HCT116 (cell line): ENCODE measurements around the gene PRRT2. TPM values are rescaled to one million over a fixed set of nuclear protein-coding genes. Genes with fewer than 3 reads are reported as not detected.

ENCODE experiments used
- ATAC-seq: fragments of 200-7000 bp; cut with Tn5 transposase; 2 replicates; pipeline ENCODE4 v1.9.1; 2020; ENCODE audit warnings: mild to moderate bottlenecking, moderate library complexity
- BruUV-seq: library from RNA; stranded (reverse); fragments of 400-500 nt; replicated peaks from 2 replicates; lab custom pipeline; 2021; lab: Mats Ljungman, UMichigan
- CTCF ChIA-PET: fragments of 300-600 bp; sonication (Branson Sonifier 250); formaldehyde crosslinking; loops from one replicate; lab custom pipeline; 2021; ENCODE audit warnings: antibody characterized with exemption; lab: Charles Lee
- POLR2A ChIA-PET: fragments of 300-600, 350-600 bp; sonication (Branson Sonifier 250); formaldehyde crosslinking; loops from one replicate; lab custom pipeline; 2021; ENCODE audit warnings: antibody characterized with exemption; lab: Charles Lee
- RAD21 ChIA-PET, 2 experiments: fragments of 300-600 bp; sonication (Branson Sonifier 250); formaldehyde crosslinking; loops; one replicate each; lab custom pipeline; 2023; ENCODE audit warnings: low total read pairs in 2 of 2; ENCODE audit not compliant: uncharacterized antibody in 2 of 2, unreplicated experiment in 2 of 2, low non-redundant PET in 1 of 2; lab: Charles Lee
- DNase-seq: peaks from one replicate; pipeline ENCODE4 v3.0.0-alpha.2; 2010; ENCODE audit warnings: low read depth, low spot score
- H2AFZ ChIP-seq: fragments of 200-600 bp; shearing (Covaris generic), sonication (generic); 2 replicates; pipeline ENCODE4 v1.6.1; 2017; ENCODE audit warnings: low read depth, mixed run types, mixed read lengths, antibody characterized with exemption, low read length; ENCODE audit not compliant: poor library complexity, severe bottlenecking
- H3K27ac ChIP-seq: 2 replicates; pipeline ENCODE4 v1.5.1; 2012; ENCODE audit warnings: low read depth, low read length
- H3K27me3 ChIP-seq: fragments of 200-600 bp; sonication (generic); 2 replicates; pipeline ENCODE4 v1.6.1; 2016; ENCODE audit warnings: mixed run types, low read length, mixed read lengths; ENCODE audit not compliant: insufficient read depth
- H3K36me3 ChIP-seq, 2 experiments: fragments of 200-500 bp in 1 of 2; fragments of 200-600 bp in 1 of 2; sonication (Bioruptor generic) in 1 of 2; sonication (generic) in 1 of 2; 2 replicates each; pipeline versions ENCODE4 v1.5.1 to v1.6.1; 2014 to 2016; ENCODE audit warnings: low read length in 2 of 2, inconsistent platforms in 1 of 2, mixed read lengths in 1 of 2, mixed run types in 1 of 2; ENCODE audit not compliant: insufficient read depth in 2 of 2, control insufficient read depth in 1 of 2
- H3K4me1 ChIP-seq, 2 experiments: fragments of 200-600 bp in 1 of 2; sonication (generic) in 1 of 2; 2 replicates each; pipeline versions ENCODE4 v1.5.1 to v1.6.1; 2012 to 2017; ENCODE audit warnings: low read length in 2 of 2, inconsistent platforms in 1 of 2, mild to moderate bottlenecking in 1 of 2, mixed read lengths in 1 of 2, mixed run types in 1 of 2, moderate library complexity in 1 of 2; ENCODE audit not compliant: insufficient read depth in 2 of 2, control insufficient read depth in 1 of 2
- H3K4me2 ChIP-seq: fragments of 200-600 bp; sonication (generic); 2 replicates; pipeline ENCODE4 v1.6.1; 2017; ENCODE audit warnings: mixed run types, low read length, mixed read lengths
- H3K4me3 ChIP-seq, 2 experiments: fragments of 200-600 bp in 1 of 2; sonication (generic) in 1 of 2; replicated peaks in 1 of 2; 2 replicates each; pipeline ENCODE4 v1.5.1; 2011 to 2016; ENCODE audit warnings: low read length in 2 of 2, control low read depth in 1 of 2, low read depth in 1 of 2, mild to moderate bottlenecking in 1 of 2, mixed read lengths in 1 of 2, mixed run types in 1 of 2
- H3K79me2 ChIP-seq: fragments of 200-600 bp; sonication (generic); 2 replicates; pipeline ENCODE4 v1.6.1; 2017; ENCODE audit warnings: mild to moderate bottlenecking, mixed run types, low read length, moderate library complexity, mixed read lengths; ENCODE audit not compliant: insufficient read depth
- H3K9ac ChIP-seq: fragments of 200-600 bp; sonication (generic); 2 replicates; pipeline ENCODE4 v1.6.1; 2016; ENCODE audit warnings: low read length, mixed read lengths
- H3K9me2 ChIP-seq: fragments of 200-600 bp; sonication (generic), shearing (Covaris generic); 2 replicates; pipeline ENCODE4 v1.6.1; 2017; ENCODE audit warnings: mixed run types, mild to moderate bottlenecking, moderate library complexity; ENCODE audit not compliant: insufficient read depth
- H3K9me3 ChIP-seq, 2 experiments: fragments of 200-500 bp in 1 of 2; fragments of 200-600 bp in 1 of 2; sonication (Bioruptor generic) in 1 of 2; sonication (generic) in 1 of 2; 2 replicates each; pipeline ENCODE4 v1.6.1; 2014 to 2017; ENCODE audit warnings: low read length in 2 of 2, mixed read lengths in 2 of 2, inconsistent platforms in 1 of 2, low read depth in 1 of 2, mild to moderate bottlenecking in 1 of 2, mixed run types in 1 of 2, moderate library complexity in 1 of 2; ENCODE audit not compliant: control insufficient read depth in 1 of 2, insufficient read depth in 1 of 2
- H4K20me1 ChIP-seq: fragments of 200-600 bp; sonication (generic), shearing (Covaris generic); 2 replicates; pipeline ENCODE4 v1.6.1; 2017; ENCODE audit warnings: mixed run types, mild to moderate bottlenecking, moderate library complexity; ENCODE audit not compliant: insufficient read depth
- ATF3 ChIP-seq: IDR thresholded peaks from 2 replicates; pipeline ENCODE4 v1.6.1; 2012
- CBX3 ChIP-seq: IDR thresholded peaks from 2 replicates; pipeline ENCODE4 v1.6.1; 2012; ENCODE audit warnings: low read depth
- CEBPB ChIP-seq: IDR thresholded peaks from 2 replicates; pipeline ENCODE4 v1.6.1; 2012; ENCODE audit warnings: low read depth
- CTCF ChIP-seq, 3 experiments: fragments of 200-600 bp in 1 of 3; sonication (generic) in 1 of 3; IDR thresholded peaks in 2 of 3; conservative IDR thresholded peaks in 1 of 3; 2 replicates each; pipeline ENCODE4 v1.5.1; 2012 to 2017; ENCODE audit warnings: low read depth in 2 of 3, low read length in 2 of 3, antibody characterized with exemption in 1 of 3, borderline replicate concordance in 1 of 3, control low read depth in 1 of 3, mild to moderate bottlenecking in 1 of 3, mixed read lengths in 1 of 3, mixed run types in 1 of 3, moderate library complexity in 1 of 3; ENCODE audit not compliant: insufficient read depth in 1 of 3
- EGR1 ChIP-seq: IDR thresholded peaks from 2 replicates; pipeline ENCODE4 v1.6.1; 2012; ENCODE audit warnings: low read depth
- ELF1 ChIP-seq: IDR thresholded peaks from 2 replicates; pipeline ENCODE4 v1.6.1; 2012; ENCODE audit warnings: low read depth, borderline replicate concordance
- EZH2 ChIP-seq: fragments of 200-600 bp; sonication (generic); IDR thresholded peaks from 2 replicates; pipeline ENCODE4 v1.6.1; 2017; ENCODE audit warnings: antibody characterized with exemption, mixed run types
- EZH2phosphoT487 ChIP-seq: fragments of 200-600 bp; IDR thresholded peaks from 2 replicates; pipeline ENCODE4 v1.6.1; 2018; ENCODE audit warnings: antibody characterized with exemption, borderline replicate concordance
- FOSL1 ChIP-seq: IDR thresholded peaks from 2 replicates; pipeline ENCODE4 v1.6.1; 2012; ENCODE audit warnings: low read depth
- JUND ChIP-seq: IDR thresholded peaks from 2 replicates; pipeline ENCODE4 v1.6.1; 2012
- MAX ChIP-seq: IDR thresholded peaks from 2 replicates; pipeline ENCODE4 v1.6.1; 2012
- POLR2A ChIP-seq: IDR thresholded peaks from 2 replicates; pipeline ENCODE4 v1.7.0; 2011; ENCODE audit warnings: borderline replicate concordance; ENCODE audit not compliant: insufficient read depth, insufficient read length; ENCODE audit errors: extremely low read depth
- POLR2AphosphoS5 ChIP-seq: IDR thresholded peaks from 2 replicates; pipeline ENCODE4 v1.6.1; 2011; ENCODE audit warnings: mild to moderate bottlenecking, low read depth, low read length, moderate library complexity
- RAD21 ChIP-seq: IDR thresholded peaks from 2 replicates; pipeline ENCODE4 v1.6.1; 2012; ENCODE audit warnings: low read depth, mild to moderate bottlenecking
- REST ChIP-seq: IDR thresholded peaks from 2 replicates; pipeline ENCODE4 v1.6.1; 2012; ENCODE audit warnings: low read depth
- SIN3A ChIP-seq: IDR thresholded peaks from 2 replicates; pipeline ENCODE4 v1.6.1; 2012; ENCODE audit warnings: low read depth
- SP1 ChIP-seq: IDR thresholded peaks from 2 replicates; pipeline ENCODE4 v1.6.1; 2012; ENCODE audit warnings: low read depth
- SRF ChIP-seq: IDR thresholded peaks from 2 replicates; pipeline ENCODE4 v1.6.1; 2012; ENCODE audit warnings: low read depth
- TCF7L2 ChIP-seq: IDR thresholded peaks from 2 replicates; pipeline ENCODE4 v1.7.0; 2011; ENCODE audit warnings: borderline replicate concordance, inconsistent platforms; ENCODE audit not compliant: insufficient read depth, insufficient read length; ENCODE audit errors: extremely low read depth
- YY1 ChIP-seq: IDR thresholded peaks from 2 replicates; pipeline ENCODE4 v1.6.1; 2011; ENCODE audit warnings: low read length, low read depth, moderate library complexity, mild to moderate bottlenecking; ENCODE audit not compliant: insufficient replicate concordance; ENCODE audit errors: extremely low read depth
- ZFX ChIP-seq: fragments of 450-650 bp; IDR thresholded peaks from 2 replicates; pipeline ENCODE4 v1.6.1; 2017
- ZNF274 ChIP-seq: fragments of 200-500 bp; sonication (Bioruptor generic); IDR thresholded peaks from 2 replicates; pipeline ENCODE4 v1.6.1; 2014; ENCODE audit warnings: mild to moderate bottlenecking, low read depth, low read length, inconsistent platforms
- intact Hi-C: fragments of 100-400 bp; cut with micrococcal nuclease; formaldehyde crosslinking; loops from 2 replicates; pipeline ENCODE4 v1.10.0; 2022
- total RNA-seq: library from RNA; stranded (reverse); gene quantifications from one replicate; pipeline ENCODE4 v1.2.1, GENCODE V29; 2021; ENCODE audit not compliant: unreplicated experiment

Gene PRRT2
- total RNA-seq, 1 experiment from 2014 or later = 4.0 TPM

- Histone ChIP-seq H3K27me3 (no peaks in the 10 kb centered on the region), H3K9ac (peak within 1 kb of the TSS; percentile 99), H4K20me1 (no peaks in the 10 kb centered on the region), H3K4me2 (peak within 1 kb of the TSS; percentile 91), H3K36me3 (peaks cover 0 to 8% of the 10 kb centered on the region in 2 experiments; a peak in 1 of 4 replicates), H3K9me2 (no peaks in the 10 kb centered on the region), H3K27ac (peak within 1 kb of the TSS; percentile 80), H2AFZ (no peak within 1 kb of the TSS), H3K4me3 (peak within 1 kb of the TSS; percentile 90 to 99), H3K9me3 (no peaks in the 10 kb centered on the region), H3K4me1 (peaks cover 13 to 21% of the 10 kb centered on the region in 2 experiments), H3K79me2 (peaks cover 48% of the 10 kb centered on the region)
- ChIA-PET CTCF (interaction anchor here (0.5 to 1.6 kb wide), 11 partner anchors 10 to 90 kb away, joined by 3 to 14 read pairs (median 4); partner anchors contain the start of gene PAGR1), POLR2A (interaction anchor here (0.8 to 2.1 kb wide), 10 partner anchors 8 to 30 kb away, joined by 3 to 10 read pairs (median 4); partner anchors contain the start of genes MVP and PAGR1), RAD21 (interaction anchor here (1.3 to 1.6 kb wide), 2 partner anchors 14 to 90 kb away, joined by 3 read pairs; no protein-coding TSS in a partner anchor)
- intact Hi-C loops = loop anchor here (2.0 kb wide), 1 partner anchor 14 kb away; no protein-coding TSS in a partner anchor
- ATAC-seq (peak; percentile 95), DNase-seq (peak; percentile 96)
- BruUV-seq = TSS peak; percentile 99
- TF ChIP-seq CBX3 (peak; percentile 23; the same call in 1 of the 2 replicates), EGR1 (peak; percentile 89), EZH2phosphoT487 (no peak), CTCF (IDR thresholded peaks at IDR 0.05 in 2 of 3, conservative IDR thresholded peaks at IDR 0.05 in 1 of 3; ENCODE audit: borderline replicate concordance in 1 of 3, insufficient read depth in 1 of 3, low read depth in 2 of 3, low read length in 2 of 3) (peak; percentile 13 to 66 (median 62); a peak in 5 of 6 replicates), CEBPB (no peak), TCF7L2 (peak; percentile 38), SRF (no peak; the same call in 1 of the 2 replicates), MAX (peak; percentile 88), POLR2A (peak; percentile 77), ATF3 (no peak), REST (no peak), ELF1 (no peak), SP1 (peak; percentile 91), ZFX (peak; percentile 83), FOSL1 (no peak), YY1 (peak; percentile 90), SIN3A (peak; percentile 89), JUND (no peak), EZH2 (no peak), ZNF274 (no peak), RAD21 (0 out of 2 replicates have a peak, but pooled peaks have one; percentile 14), POLR2AphosphoS5 (peak; percentile 80)
Measured at GRCh38 chr16:29790183-29790948, 21.6 kb upstream of the PRRT2 start, which contains the start of gene KIF22. KIF22 (plus strand) TSS chr16:29790751; CDS start chr16:29790760, 9 bp downstream.
